Measurements from ENCODE around the gene BICDL1. TPM values are rescaled to one million over a fixed set of nuclear protein-coding genes. Genes with fewer than 3 reads are reported as not detected.

BICDL1 gene
- total RNA-seq, 1 experiment from 2014 or later: 20.7 TPM

GRCh38 chr12:119946213-119946612 is 42.8 kb upstream of the BICDL1 start:
- Mint-ChIP-seq H3K4me1 (ENCODE audit: insufficient read depth, unreplicated experiment) (no peaks in the 10 kb centered on the region), H3K27me3 (ENCODE audit: insufficient read depth, unreplicated experiment) (no peaks in the 10 kb centered on the region), H3K9me3 (ENCODE audit: unreplicated experiment) (no peaks in the 10 kb centered on the region), H3K36me3 (ENCODE audit: insufficient read depth, unreplicated experiment) (no peaks in the 10 kb centered on the region), H3K4me3 (ENCODE audit: unreplicated experiment) (no peak overlapping the region), H3K27ac (ENCODE audit: low read depth, unreplicated experiment) (no peak overlapping the region)
- TF ChIP-seq, protein P1, sequence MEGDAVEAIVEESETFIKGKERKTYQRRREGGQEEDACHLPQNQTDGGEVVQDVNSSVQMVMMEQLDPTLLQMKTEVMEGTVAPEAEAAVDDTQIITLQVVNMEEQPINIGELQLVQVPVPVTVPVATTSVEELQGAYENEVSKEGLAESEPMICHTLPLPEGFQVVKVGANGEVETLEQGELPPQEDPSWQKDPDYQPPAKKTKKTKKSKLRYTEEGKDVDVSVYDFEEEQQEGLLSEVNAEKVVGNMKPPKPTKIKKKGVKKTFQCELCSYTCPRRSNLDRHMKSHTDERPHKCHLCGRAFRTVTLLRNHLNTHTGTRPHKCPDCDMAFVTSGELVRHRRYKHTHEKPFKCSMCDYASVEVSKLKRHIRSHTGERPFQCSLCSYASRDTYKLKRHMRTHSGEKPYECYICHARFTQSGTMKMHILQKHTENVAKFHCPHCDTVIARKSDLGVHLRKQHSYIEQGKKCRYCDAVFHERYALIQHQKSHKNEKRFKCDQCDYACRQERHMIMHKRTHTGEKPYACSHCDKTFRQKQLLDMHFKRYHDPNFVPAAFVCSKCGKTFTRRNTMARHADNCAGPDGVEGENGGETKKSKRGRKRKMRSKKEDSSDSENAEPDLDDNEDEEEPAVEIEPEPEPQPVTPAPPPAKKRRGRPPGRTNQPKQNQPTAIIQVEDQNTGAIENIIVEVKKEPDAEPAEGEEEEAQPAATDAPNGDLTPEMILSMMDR (IDR thresholded peaks at IDR 0.05; ENCODE audit: unreplicated experiment): no peak
- intact Hi-C loops (cut with micrococcal nuclease): no loop called here
- no TSS peak for BruUV-seq (replicated peaks)
- POLR2A ChIA-PET: no interaction called here
- CTCF ChIA-PET: interaction anchor here (0.6 to 1.7 kb wide), 3 partner anchors 11 to 188 kb away, joined by 4 to 5 read pairs (median 4); no protein-coding TSS in a partner anchor
- DNase-seq (ENCODE audit: unreplicated experiment): no peak

- no peak overlapping the region for H3K4me3 Mint-ChIP-seq (ENCODE audit: unreplicated experiment)
- no peaks in the 10 kb centered on the region for H3K27me3 Mint-ChIP-seq (ENCODE audit: insufficient read depth, unreplicated experiment)
- CTCF ChIA-PET: interaction anchor here (0.8 to 1.3 kb wide), 2 partner anchors 10 to 18 kb away, joined by 4 to 7 read pairs; no protein-coding TSS in a partner anchor
- H3K9me3 Mint-ChIP-seq (ENCODE audit: unreplicated experiment): no peaks in the 10 kb centered on the region
- no peaks in the 10 kb centered on the region for H3K36me3 Mint-ChIP-seq (ENCODE audit: insufficient read depth, unreplicated experiment)
- no peak for DNase-seq (ENCODE audit: unreplicated experiment)
- intact Hi-C loops (cut with micrococcal nuclease): no loop called here
- no TSS peak for BruUV-seq (replicated peaks)
- TF ChIP-seq, protein P1 (IDR thresholded peaks at IDR 0.05; ENCODE audit: unreplicated experiment): no peak
- no peaks in the 10 kb centered on the region for H3K4me1 Mint-ChIP-seq (ENCODE audit: insufficient read depth, unreplicated experiment)
- H3K27ac Mint-ChIP-seq (ENCODE audit: low read depth, unreplicated experiment): no peak overlapping the region
- POLR2A ChIA-PET: interaction anchor here (0.6 kb wide), 1 partner anchor 63 kb away, joined by 3 read pairs; no protein-coding TSS in a partner anchor
Measured at GRCh38 chr12:119949145-119949544, 39.9 kb upstream of the BICDL1 start.

- TF ChIP-seq, protein P1 (IDR thresholded peaks at IDR 0.05; ENCODE audit: unreplicated experiment): no peak
- Mint-ChIP-seq H3K9me3 (ENCODE audit: unreplicated experiment) (no peaks in the 10 kb centered on the region), H3K4me3 (ENCODE audit: unreplicated experiment) (no peak overlapping the region), H3K27me3 (ENCODE audit: insufficient read depth, unreplicated experiment) (no peaks in the 10 kb centered on the region), H3K27ac (ENCODE audit: low read depth, unreplicated experiment) (no peak overlapping the region), H3K36me3 (ENCODE audit: insufficient read depth, unreplicated experiment) (no peaks in the 10 kb centered on the region), H3K4me1 (ENCODE audit: insufficient read depth, unreplicated experiment) (no peaks in the 10 kb centered on the region)
- intact Hi-C loops (cut with micrococcal nuclease): no loop called here
- ChIA-PET CTCF (interaction anchor here (0.6 to 1.3 kb wide), 3 partner anchors 10 to 23 kb away, joined by 4 to 7 read pairs (median 5); no protein-coding TSS in a partner anchor), POLR2A (interaction anchor here (0.6 kb wide), 1 partner anchor 63 kb away, joined by 3 read pairs; no protein-coding TSS in a partner anchor)
- BruUV-seq (replicated peaks): no TSS peak
- no peak for DNase-seq (ENCODE audit: unreplicated experiment)
Measured at GRCh38 chr12:119949594-119949993, 39.4 kb upstream of the BICDL1 start.

- Mint-ChIP-seq H3K27me3 (ENCODE audit: insufficient read depth, unreplicated experiment) (no peaks in the 10 kb centered on the region), H3K4me3 (ENCODE audit: unreplicated experiment) (no peak overlapping the region), H3K9me3 (ENCODE audit: unreplicated experiment) (no peaks in the 10 kb centered on the region), H3K4me1 (ENCODE audit: insufficient read depth, unreplicated experiment) (no peaks in the 10 kb centered on the region), H3K27ac (ENCODE audit: low read depth, unreplicated experiment) (no peak overlapping the region), H3K36me3 (ENCODE audit: insufficient read depth, unreplicated experiment) (no peaks in the 10 kb centered on the region)
- no TSS peak for BruUV-seq (replicated peaks)
- CTCF ChIA-PET: interaction anchor here (0.6 kb wide), 1 partner anchor 508 kb away, joined by 4 read pairs; no protein-coding TSS in a partner anchor
- POLR2A ChIA-PET: no interaction called here
- intact Hi-C loops (cut with micrococcal nuclease): no loop called here
- DNase-seq (ENCODE audit: unreplicated experiment): peak; percentile 7
- TF ChIP-seq, protein P1 (IDR thresholded peaks at IDR 0.05; ENCODE audit: unreplicated experiment): no peak
Measured at GRCh38 chr12:119956047-119956446, 33.0 kb upstream of the BICDL1 start.

Data from MCF 10A (cell line).